GM19455 (cell line): Measurements from ENCODE around the gene PPP5C.
"Not testable (repeated sequence)": the region's sequence is repeated elsewhere in the genome, so short reads cannot be mapped to it uniquely, and the experiment has no call there.

Experiments
- ATAC-seq: cut with Tn5 transposase; IDR thresholded peaks from one replicate; pipeline ENCODE4 v1.9.1; 2021; ENCODE audit not compliant: unreplicated experiment

Gene PPP5C

DNA sequence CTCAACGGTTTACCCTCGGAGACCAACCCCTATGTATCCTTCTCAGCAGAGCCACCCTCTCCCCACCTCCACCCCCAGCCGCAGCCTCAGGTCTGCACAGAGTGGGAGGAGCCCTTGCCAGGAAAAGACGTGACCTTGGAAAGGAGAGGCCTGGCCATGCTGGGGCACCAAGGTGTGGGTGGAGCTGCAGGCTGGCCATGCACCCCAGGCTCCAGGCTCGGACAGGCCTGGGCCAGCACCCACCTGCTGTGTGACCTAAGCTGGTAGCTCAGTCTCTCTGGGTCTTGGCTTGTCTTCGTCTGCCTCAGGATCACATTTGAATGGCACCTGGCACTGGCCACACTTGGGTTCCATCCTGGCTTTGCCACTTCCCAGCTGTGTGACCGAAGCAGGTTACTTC lies 37.0 kb downstream of the PPP5C start:
- no peak for ATAC-seq

DNA sequence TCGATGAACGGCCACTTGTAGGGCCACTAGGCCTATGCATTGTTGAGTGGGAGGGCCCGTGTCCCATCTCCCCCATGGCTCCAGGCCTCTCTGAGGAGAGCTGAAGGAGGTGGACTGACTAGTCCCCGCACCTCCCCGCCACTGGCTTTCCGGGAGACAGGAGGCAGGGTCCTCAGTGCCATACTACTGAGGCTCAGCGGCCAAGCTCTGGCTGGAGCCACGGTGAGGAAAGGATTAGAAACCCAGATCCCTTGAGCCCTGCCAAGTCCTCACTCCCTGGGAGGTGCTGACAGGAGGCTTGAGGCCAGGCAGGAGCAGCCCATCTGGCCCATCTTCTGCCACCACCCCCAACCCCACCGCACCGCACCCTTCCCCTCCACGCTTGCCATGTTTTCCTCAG lies 37.5 kb downstream of the PPP5C start:
- no peak for ATAC-seq

DNA sequence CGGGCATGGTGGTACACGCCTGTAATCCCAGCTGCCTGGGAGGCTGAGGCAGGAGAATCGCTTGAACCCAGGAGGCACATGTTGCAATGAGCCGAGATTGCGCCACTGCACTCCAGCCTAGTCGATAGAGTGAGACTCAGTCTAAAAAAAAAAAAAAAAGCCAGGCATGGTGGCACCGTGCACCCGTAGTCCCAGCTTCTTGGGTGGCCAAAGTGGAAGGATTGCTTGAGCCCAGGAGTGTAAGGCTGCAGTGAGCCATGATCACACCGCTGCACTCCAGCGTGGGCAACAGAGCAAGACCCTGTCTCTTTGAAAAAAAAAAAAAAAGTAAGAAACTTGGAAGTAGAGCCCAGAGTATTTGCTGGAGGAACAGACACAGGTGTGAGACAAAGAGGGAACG lies 38.7 kb downstream of the PPP5C start:
- no peak for ATAC-seq

DNA sequence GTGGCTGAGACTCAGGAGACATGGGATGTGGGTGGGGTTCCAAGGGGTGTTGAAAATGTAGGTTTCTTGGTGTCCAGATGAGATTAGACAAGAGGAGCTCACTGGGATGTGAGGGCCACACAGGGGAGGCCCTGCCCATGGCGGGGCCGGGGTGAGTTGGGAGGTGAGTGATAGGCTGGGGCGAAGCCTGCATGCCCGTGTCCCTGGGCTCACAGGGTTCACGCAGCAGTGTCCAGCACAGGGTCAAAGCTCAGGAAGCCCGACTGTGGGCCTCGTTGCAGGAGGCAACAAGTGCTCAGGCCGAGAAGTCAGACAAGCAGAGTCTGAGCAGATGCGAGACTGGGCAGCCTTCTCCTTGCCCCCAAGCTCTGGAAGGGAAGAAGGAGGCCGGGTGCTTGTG lies 39.3 kb downstream of the PPP5C start:
- no peak for ATAC-seq

DNA sequence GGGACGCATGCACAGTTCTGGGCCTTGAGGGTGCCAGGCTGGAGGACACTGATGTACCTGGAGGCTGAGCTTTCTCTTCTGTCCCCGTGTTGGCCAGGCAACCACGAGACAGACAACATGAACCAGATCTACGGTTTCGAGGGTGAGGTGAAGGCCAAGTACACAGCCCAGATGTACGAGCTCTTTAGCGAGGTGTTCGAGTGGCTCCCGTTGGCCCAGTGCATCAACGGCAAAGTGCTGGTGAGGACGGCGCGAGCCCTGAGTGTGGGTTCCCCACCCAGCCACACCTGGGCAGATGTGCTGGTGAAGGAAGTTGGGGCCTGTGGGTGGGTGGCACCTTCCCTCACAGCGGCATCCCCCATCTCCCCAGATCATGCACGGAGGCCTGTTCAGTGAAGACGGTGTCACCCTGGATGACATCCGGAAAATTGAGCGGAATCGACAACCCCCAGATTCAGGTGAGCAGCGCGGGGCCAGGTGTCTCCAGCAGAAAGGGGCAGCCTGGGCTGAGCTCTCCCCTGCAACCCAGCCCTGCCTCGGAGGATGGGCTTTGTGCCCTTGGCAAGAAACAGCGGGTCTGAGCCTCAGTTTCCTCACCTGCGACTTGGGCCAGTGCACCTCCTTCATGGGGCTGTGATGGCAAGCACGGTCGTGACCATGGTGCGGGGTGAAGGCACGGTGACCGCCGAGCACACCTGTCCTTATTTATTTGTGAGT lies 40.3 kb downstream of the PPP5C start:
- ATAC-seq: no peak

DNA sequence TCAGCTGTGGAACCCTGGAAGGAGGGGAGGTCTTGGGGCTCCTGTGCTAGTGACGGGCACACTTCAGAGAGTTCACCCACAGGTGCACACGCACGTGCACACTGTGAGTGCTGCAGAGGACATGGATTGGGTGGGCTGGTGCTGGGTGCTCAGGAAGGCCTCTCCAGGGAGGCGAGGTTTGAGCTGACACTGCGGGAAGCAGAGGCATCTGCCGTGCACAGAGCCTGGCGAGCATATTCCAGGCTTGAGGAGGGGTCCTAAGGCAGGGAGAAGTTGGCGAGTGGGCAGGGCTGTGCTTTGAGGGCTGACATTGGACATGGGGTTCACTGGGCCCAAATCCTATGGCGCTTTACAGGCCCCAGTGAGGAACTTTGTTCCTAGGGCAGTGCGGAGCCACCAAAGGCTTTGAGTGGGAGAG lies 40.8 kb downstream of the PPP5C start:
- ATAC-seq: no peak

DNA sequence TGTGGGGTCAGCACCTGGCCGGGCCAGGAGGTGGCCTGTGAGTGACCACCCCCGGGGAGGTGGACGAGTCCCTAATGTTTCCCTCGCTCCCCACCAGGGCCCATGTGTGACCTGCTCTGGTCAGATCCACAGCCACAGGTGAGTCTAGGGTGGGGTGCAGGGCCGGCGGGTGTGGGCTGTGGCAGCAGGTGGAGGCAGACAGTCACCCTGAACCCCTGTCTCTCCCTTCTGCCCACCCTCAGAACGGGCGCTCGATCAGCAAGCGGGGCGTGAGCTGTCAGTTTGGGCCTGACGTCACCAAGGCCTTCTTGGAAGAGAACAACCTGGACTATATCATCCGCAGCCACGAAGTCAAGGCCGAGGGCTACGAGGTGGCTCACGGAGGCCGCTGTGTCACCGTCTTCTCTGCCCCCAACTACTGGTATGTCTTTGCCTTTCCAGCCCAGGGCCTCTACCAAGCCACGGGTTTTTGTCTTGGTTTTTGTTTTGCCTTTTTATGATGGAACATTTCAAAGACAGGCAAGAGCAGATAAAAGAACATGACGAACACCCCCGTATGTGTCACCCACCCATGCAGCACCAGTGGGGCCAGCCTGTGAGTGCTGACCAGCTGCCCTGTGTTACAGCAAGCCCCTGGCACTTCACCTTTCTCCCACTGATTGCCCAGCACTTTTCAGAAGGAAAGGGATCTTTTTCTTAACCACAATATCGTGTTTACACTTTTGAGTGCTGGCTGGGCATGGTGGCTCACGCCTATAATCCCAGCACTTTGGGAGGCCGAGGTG lies 41.6 kb downstream of the PPP5C start:
- no peak for ATAC-seq

DNA sequence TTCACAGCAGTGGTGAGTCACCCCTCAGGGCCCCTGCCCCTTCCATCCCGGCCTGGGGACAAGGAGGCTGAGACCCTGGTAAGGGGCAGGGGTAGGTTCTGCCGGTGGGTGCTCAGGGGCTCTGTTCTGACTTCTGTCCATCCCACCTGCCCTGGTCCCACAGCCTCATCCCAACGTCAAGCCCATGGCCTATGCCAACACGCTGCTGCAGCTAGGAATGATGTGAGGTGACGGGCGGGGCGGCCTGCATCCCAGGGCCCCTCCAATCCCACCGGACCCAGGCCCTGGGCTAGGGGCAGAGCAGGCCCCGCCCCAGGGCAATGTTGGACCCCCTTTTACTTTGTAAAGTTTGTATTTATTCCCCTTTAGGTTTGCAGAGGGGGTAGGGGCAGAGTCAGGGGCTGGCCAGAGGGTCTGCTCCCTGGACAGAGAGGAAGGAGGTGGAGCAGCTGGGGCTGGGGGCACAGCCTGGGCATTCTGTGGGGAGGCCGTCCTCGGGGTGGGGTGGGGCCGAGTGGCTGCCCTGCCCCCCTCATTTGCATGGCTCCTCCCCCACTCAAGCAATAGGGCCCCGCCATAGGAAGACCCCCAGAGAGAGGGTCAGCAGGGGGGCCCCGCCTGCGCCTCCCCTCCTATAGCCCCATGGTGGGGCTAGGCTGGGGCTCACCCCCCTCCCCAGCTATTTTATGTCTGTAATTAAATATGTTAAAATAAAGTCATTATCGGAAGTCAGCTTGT lies 43.4 kb downstream of the PPP5C start:
- no peak for ATAC-seq

DNA sequence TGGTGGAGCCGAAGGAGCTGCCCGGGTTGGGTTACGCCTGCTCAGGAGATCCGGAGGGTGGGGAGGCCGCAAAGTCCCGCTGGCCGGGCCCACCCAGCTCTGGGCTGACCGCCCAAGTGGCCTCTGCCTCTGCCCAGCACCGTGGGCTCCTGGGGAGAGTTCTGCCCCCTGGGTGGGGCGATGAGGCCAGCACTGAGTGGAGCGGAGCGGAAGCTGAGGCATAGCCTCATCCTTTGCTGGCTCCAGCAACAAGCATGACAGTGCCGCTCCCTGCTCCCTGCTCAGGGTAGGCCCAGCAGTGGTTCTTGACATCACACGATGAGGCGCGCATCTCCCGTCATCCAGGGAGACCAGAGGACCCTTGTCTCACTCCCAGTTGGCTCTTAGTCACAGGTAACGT lies 44.0 kb downstream of the PPP5C start:
- ATAC-seq: no peak

DNA sequence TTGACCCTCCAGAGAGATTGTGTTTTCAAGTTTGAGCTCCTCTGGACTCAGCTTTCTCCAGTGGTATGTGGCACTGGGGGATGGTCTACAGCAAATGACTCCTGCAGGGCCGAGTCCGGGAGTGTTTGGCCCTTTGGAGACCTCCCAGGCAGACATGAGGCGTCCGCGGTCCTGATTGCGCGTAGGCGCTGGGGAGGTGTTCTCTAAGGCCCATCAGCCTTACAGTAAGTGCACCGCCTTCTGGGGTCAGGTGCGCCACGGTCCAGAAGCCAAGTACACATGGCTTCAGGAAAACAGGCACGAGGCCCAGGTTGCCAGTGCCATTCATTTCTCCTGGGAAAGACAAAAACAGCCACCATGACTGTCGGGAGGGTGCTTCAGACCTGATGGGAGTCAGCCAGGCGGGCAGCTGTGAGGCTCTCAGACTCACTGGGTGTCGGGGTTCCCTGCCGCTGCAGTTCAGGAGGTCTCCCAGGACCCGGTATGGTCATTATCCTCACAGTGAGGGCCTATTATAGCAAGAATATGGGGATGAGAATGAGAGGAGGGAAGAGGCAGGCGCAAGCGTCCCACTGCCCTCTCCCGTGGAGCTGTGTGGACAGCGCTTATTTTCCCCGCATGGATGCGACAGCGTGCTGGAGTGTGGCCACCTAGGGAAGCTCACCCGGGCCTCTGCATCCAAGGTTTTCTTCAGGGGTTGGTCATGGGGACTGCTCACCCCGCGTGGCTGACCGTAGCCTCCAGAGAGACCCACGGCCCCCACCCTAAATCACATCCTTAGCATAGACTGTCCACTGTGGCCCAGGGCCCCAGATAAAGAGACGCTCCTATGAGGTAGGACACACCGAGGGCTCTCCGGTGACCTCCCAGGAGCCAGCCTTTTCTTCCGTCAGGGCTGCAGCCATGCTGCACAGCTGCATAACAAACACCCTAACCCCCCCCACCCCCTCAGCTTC lies 44.7 kb downstream of the PPP5C start:
- no peak for ATAC-seq

DNA sequence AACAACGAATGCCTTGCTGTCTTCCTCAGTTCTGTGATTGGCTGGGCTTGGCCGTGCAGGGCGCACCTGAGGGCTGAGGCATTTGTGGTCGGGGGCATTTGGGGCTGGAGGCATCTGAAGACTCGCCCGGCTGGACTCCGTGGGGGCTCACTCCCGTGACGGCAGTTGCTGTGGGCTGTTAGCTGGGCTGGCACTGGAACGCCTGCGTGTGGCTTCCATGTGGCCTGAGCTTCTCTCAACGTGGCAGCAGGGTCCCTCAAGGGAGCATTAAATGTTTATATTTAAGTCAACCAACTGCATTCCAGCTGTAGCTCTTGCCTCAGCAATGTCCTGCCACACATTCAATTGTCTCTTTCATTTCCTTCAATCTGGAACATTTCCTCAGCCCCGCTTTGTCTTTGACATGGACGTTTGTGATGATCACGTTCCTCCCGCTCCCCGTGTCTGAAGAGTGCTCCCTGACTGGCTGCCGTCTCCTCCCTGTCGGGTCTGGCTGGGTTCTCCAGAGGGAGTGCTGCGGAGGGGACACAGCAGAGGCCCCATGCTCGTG lies 45.4 kb downstream of the PPP5C start:
- no peak for ATAC-seq

DNA sequence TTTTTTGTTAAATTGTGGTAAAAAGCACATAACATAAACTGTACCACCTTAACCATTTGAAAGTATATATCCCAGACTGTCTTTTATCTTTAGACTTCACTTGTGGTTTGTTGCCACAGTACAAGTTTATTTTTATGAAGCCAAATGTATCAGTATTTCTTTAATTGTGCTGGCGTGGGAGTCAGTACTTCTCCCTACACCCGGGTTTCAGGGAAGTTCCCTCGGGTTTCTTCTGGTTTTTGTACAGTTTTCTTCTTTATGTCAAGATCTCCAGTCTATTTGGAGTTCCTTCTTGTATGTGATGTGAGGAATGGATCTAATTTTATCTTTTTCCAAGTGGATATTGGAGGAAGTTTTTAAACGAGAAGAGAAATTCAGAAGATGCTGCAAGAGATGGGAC lies 46.0 kb downstream of the PPP5C start:
- no peak for ATAC-seq

DNA sequence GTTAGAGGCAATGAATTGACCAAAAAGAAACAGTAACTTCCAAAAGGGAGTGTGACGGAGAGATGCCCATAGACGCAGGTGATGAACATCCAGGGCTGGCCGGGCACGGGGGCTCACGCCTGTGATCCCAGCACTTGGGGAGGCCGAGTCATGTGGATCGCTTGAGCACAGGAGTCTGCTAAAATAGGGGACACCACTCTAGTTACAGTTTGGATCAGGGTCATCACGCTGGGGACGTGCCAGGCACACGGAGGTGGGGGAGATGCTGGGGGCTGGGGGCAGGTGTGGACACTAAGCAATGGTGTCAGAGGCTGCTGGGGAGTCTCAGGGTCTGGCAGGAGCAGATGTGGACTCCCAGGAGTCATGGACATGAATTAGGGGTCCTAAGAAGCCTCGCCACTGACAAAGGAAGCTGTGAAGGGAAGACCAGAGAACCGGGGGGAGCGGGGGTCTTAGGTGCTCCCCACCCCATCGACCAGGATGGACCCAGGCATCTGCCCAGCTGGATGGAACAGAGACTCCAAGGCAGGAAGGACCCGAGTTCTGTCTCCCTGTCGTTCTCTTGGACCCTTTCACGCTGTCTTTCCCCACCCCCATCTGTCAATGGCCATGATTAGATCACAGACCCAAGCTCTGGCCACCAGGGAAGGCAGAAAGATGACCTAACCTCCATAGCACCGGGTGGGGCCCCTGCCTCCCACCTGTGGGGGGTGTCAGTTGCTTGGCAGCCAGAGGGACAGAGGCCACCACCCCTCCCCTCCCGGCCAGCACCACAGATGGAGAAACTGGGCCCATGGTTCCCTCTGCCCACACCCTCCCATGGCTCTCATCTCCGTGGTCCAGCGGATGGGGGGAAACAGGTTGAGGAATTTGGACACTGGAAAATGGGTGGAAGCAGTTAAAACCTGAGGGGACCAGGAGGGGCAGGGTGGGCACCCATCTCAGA lies 46.8 kb downstream of the PPP5C start:
- ATAC-seq: no peak

DNA sequence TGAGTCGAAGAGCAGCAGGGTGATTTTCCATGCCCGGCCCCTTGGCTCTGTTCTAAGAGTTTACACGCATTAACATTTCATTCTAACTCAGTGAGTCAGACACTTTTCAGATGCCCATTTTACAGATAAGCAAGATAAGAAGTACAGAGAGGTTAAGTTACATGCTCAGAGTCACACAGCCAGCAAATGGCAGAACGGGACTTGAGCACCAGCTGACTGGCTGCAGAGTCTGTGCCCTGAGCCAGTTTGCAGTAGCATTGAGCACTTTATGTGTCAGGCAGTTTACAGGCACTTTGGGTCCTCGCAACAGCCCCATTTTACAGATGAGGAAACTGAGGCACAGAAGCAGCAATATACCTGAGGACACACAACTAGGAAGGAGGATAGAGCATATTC lies 47.5 kb downstream of the PPP5C start:
- no peak for ATAC-seq

DNA sequence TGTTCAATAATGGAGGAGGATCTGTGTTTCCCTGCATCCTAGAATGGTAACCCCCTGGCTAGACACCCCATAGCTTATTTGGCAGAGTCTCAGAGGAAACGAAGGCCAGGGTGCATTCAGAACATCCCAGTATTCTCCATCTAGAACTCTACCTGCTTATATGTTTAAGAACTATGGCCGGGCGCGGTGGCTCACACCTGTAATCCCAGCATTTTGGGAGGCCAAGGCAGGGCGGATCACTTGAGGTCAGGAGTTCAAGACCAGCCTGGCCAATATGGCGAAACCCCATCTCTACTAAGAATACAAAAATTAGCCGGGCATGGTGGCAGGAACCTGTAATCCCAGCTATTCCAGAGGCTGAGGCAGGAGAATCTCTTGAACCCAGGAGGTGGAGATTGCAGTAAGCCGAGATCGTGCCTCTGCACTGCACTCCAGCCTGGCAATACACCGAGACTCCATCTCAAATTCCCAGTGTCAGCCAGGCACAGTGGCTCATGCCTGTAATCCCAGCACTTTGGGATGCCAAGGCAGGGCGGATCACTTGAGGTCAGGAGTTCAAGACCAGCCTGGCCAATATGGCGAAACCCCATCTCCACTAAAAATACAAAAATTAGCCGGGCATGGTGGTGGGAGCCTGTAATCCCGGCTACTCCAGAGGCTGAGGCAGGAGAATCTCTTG lies 51.1 kb downstream of the PPP5C start:
- not testable (repeated sequence) for ATAC-seq

DNA sequence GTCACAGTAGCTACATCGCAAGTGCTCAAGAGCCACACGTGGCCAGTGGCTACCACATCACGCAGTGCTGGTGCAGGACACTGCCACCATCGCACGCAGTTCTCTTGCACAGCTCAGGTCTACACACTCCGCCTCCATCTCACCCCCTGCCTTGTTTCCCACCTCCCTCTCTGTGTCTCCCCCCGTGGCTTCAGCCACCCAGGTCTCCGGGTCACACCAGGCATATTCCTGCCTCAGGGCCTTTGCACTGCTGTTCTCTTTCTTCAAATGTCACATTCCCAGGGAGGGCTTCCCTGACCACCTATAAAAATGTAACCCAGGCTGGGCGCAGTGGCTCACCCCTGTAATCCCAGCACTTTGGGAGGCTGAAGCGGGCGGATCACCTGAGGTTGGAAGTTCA lies 55.8 kb downstream of the PPP5C start:
- ATAC-seq: no peak

DNA sequence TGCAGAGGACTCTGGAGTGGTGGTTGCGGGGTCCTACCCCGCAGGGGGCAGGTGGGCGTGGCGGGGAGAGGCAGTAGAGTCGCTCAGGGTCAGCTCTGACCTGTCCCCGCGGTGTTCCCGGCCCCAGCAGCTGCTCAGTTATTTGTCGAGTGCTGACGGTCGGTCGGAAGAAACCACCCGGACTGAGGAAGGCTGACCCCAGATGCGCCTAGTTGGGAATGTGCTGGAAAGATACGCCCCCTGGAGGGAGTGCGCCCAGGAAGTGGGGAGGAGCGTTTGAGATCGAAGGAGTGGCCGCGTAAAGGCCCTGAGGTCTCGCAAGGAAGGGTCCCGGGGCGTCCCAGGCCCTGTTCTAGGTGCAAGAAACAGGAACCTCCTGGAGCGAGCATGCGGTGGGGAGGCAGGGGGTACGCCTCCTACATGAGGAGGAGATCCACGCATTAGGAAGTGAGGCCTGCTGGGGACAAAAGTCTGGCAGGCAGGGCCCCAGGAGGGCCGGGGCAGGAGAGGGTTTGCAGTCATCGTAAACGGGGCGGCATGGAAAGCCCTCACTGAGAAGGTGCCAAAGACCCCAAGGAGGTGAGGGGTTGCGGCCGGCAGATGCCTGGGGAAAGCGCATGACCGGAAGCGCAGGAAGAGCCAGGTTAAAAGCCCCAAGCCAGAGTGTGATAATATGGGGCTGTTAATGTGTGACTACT lies 57.3 kb downstream of the PPP5C start:
- ATAC-seq: no peak

DNA sequence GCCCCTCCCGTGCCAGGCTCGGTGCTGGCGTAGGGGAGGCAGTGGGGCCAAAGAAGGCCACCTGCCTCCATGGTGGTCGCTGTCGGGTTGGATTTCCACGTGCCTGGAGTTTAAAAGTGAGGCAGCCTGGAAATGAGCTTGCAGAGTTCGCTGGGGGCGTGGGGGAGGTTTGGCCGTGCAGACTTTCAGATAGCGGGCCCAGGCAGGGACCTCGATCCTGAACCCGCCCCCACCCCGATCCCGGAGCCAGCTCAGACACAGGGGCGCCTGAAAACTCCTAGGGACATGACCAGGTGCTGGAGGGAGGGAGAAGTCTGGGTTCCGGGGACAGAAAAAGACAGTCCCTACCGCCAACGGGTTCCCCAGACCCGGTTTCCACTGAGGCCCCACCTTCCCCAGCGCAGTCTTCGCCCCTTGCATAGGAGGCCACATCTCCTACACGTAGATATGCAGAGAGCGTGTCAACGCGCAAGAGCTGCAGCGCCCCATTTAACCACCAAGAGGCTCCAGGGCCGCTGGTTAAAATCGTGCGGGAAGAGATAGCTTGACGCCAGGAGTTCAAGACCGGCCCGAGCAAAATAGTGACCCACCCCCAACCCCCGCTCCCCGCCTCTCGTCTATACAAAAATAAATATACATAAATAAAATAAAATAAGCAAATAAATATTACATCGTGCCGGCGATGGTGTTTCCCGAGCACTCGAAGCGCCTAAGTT lies 58.0 kb downstream of the PPP5C start:
- no peak for ATAC-seq
